ENCODE results near the gene MEF2D. TPM values are rescaled to one million over a fixed set of nuclear protein-coding genes. Genes with fewer than 3 reads are reported as not detected.
A peak's percentile ranks its signal among the peaks of the same experiment; 100 is the strongest.

The MEF2D gene
- total RNA-seq, 1 donor from 2014 or later, result 10.7 TPM

GRCh38 chr1:156467385-156467784 is 33.2 kb downstream of the MEF2D start:
- DNase-seq, result no peak

- DNase-seq, result peak; percentile 41
These were observed 34.7 kb downstream of the MEF2D start for GRCh38 chr1:156465747-156466365.

GRCh38 chr1:156464825-156465452 is 35.6 kb downstream of the MEF2D start:
- no peak for DNase-seq

GRCh38 chr1:156464335-156464734 is 36.2 kb downstream of the MEF2D start:
- DNase-seq, result no peak

GRCh38 chr1:156463874-156464273 is 36.7 kb downstream of the MEF2D start:
- no peak for DNase-seq

GRCh38 chr1:156462954-156463795 is 37.4 kb downstream of the MEF2D start:
- no peak for DNase-seq

- no peak for DNase-seq
These were observed 38.6 kb downstream of the MEF2D start for GRCh38 chr1:156461781-156462647.

- no peak for DNase-seq
These were observed 39.5 kb downstream of the MEF2D start for GRCh38 chr1:156461109-156461508.

GRCh38 chr1:156460525-156460924 is 40.0 kb downstream of the MEF2D start:
- no peak for DNase-seq

GRCh38 chr1:156458181-156458503 is 42.4 kb downstream of the MEF2D start:
- no peak for DNase-seq

- DNase-seq, result peak; percentile 99
These were observed 43.7 kb downstream of the MEF2D start for GRCh38 chr1:156456625-156457465.

- DNase-seq, result no peak
These were observed 45.2 kb downstream of the MEF2D start for GRCh38 chr1:156455362-156455761.

GRCh38 chr1:156452907-156453306 is 47.7 kb downstream of the MEF2D start:
- no peak for DNase-seq

GRCh38 chr1:156451505-156452160 is 48.9 kb downstream of the MEF2D start:
- DNase-seq, result no peak

- DNase-seq, result no peak
These were observed 52.2 kb downstream of the MEF2D start for GRCh38 chr1:156448134-156448967.

GRCh38 chr1:156445789-156446263 is 54.7 kb downstream of the MEF2D start:
- DNase-seq, result peak; percentile 85

- DNase-seq, result peak; percentile 64
These were observed 56.1 kb downstream of the MEF2D start for GRCh38 chr1:156444407-156445001.

- DNase-seq, result no peak
These were observed 57.3 kb downstream of the MEF2D start for GRCh38 chr1:156443286-156443685.

GRCh38 chr1:156440654-156441437 is 59.7 kb downstream of the MEF2D start:
- no peak for DNase-seq

All from dermis blood vessel endothelial cell (primary cell).